Stimulated activated CD8-positive, alpha-beta memory T cell treated with anti-CD3 and anti-CD28 coated beads, Interleukin-15, amount 100 ng/mL, for 24 hours (primary cell): Measurements from ENCODE around the gene MEGF10.
A peak's percentile ranks its signal among the peaks of the same experiment; 100 is the strongest.
"Not testable (repeated sequence)": the region's sequence is repeated elsewhere in the genome, so short reads cannot be mapped to it uniquely, and the experiment has no call there.

Experiments
- DNase-seq: peaks from one replicate; pipeline ENCODE4 v3.0.0-alpha.2; 2020; ENCODE audit warnings: low read depth

Gene MEGF10

DNA sequence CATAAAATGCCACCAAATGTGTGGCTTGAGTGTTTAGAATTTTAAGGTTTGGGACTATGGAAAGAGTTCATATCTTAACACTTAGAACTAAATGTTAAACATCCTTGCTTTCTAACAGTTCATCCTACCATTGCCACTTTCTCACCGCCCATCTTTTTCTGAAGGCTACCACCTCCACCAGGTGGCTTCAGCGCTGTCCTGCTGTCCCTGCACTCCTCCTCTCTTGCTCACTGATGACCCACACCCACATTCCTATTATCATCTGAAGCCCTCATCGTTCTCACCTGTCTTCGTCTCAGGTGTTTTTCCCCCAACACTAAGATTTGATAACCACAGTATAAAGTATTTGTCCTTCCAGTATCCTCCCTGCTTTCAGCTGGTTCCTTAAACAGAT is 7.4 kb downstream of the MEGF10 start:
- DNase-seq: no peak

DNA sequence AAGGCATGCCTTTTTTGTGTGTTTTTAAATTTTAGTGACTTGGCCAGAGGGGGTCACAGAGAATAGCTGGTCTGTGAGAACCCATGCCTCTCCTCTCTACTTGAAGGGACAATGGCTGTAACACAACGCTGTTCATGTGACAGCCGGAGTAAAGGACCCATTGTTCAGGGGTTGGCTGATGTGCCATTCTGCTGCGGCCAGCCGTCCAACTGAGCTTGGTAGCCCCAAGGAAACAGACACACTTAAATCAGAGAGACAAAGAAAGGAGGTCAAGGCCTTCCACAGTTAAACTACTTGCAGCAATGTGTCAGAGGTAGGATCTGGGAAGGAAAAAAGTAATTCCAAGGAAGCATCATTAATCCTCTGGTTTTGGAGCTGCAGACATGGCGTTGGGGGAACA is 8.1 kb downstream of the MEGF10 start:
- no peak for DNase-seq

DNA sequence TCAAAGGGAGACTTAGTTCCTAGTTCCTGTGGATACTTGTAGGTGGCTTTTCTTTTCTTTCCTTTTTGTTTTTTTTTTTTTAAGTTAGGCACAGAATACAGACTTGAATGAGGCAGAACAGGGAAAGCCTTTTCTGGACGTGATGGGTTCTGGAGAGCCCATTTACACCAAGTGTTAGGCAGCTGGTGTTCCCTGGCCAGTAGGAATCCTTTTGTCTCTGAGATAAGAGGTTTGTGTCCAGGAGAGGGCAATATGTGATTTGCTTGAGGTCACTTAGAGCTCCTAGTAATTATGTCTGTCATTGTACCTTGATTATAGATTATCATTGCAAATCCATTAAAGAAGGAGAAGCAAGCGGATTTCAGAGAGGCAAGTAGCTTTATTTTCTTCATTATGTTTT is 9.1 kb downstream of the MEGF10 start:
- no peak for DNase-seq

DNA sequence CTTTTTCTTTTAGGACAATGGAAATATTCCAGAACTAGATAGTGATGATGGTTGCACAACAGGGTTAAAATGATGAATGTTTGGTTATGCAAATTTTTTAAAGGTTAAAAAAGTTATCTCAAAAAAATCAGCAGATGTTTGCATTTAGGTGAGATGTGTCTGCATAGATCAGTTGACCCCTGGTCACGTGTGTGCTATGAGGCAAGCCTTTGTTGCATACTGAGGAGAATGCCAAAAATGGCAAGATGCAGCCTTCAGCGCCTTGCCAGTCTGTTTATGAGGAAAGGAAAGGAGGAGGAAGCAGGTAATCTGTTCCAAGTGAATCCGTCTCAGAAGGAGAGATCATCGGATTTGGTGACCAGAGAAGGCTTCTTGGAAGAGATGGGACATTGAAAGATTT is 11.9 kb downstream of the MEGF10 start:
- DNase-seq: no peak

DNA sequence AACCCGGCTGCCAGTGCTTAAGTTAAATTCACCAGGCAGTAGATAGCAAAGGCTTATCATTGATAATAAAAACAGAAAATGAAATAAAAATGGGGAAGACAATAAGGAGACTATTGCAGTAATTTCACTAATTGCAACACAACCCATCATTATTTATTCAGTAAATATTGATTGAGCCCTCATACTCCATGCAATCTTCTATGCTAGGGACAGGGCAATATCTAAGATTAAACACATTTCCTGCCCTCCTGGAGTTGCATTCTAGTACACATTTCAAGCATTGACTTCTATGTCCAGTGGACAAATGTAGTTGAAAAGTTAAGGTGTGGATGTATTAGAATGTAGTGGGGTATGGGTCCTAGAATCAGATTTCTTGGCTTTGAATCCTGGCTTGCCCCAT is 12.8 kb downstream of the MEGF10 start:
- DNase-seq: no peak

DNA sequence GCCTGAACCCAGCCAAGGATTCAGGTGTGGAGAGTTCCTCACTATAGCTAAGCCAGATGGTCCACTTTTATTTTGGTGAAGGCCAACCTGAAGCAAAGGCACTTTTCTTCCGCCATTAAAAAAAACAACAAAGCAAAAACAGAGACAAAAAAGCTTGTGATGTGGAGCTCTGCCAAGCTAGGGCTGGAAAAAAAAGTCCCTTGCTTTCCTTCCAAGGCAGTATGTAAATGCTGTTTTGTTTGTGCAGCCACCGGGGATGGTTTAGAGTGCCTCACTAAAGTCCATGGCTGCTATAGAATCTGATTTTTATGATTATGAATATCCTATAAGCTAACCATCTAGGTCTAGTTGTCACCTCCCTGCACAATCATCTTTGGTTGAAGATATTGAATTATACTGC is 14.9 kb downstream of the MEGF10 start:
- DNase-seq: no peak

DNA sequence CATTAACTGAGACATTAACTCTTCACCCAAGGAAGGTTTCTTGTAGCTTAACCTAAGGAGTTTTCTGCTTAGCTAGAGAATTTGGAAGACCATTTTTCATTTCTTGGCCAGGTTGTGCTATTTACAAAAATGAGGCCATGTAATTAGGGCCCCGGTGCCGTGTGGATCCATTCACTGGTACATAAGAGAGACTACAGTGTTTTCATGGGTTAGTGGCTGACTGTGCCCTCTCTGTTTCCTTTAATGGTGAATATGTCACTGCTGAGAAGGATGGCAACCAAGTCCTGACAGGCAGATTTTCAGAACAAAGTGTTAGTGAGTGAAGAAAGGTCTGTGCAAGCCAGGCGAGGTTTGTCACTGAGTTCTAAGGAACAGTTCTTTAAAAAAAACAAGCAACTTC is 15.4 kb downstream of the MEGF10 start:
- DNase-seq: no peak

DNA sequence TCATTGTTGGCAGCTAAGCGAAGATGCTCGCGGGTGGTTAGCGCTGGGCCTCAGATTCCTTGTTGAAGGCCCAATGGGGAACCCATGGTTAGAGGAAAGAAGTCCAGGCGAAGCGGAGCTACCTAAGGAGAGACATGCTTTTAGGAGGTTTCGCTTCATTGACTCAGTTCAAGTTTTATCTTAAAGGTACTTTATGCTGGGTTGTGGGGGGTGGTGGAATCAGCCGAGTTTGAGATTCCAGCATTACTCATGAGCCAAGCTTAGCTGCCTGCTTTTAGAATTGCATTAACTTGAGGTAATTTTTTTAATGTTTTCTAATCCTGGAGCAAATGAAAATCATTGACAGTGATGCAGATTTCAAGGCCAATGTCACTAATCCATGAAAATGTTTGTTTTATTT is 16.1 kb downstream of the MEGF10 start:
- DNase-seq: no peak

DNA sequence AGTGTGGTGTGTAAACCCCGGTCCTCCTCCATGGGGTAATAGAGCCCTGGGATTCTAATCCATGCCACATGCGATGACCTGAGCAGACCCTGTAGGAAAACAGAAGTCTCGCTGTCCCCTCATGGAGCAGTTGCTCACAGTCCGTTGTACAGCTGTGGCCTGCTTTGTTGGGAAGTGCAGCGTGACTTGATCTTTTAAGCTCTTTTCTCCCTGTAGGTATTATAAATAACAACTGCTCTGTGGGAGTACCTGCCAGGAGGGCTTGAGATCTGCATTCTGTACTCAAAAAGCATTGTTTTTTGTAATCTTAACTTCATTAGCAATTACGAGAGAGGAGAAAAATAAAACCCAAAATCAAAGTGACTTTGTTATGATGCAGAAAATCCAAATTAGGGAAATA is 17.3 kb downstream of the MEGF10 start:
- DNase-seq: no peak

DNA sequence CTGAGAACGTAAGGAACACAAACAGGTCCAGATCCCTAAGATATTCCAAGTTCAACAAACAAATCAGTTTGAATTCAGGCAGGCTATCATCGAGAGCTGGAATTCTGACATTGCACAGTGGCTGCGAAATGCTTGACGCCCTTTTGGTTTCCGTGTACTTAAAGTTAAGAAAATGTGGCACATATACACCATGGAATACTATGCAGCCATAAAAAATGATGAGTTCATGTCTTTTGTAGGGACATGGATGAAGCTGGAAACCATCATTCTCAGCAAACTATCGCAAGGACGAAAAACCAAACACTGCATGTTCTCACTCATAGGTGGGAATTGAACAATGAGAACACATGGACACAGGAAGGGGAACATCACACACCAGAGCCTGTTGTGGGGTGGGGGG is 17.7 kb downstream of the MEGF10 start:
- not testable (repeated sequence) for DNase-seq

DNA sequence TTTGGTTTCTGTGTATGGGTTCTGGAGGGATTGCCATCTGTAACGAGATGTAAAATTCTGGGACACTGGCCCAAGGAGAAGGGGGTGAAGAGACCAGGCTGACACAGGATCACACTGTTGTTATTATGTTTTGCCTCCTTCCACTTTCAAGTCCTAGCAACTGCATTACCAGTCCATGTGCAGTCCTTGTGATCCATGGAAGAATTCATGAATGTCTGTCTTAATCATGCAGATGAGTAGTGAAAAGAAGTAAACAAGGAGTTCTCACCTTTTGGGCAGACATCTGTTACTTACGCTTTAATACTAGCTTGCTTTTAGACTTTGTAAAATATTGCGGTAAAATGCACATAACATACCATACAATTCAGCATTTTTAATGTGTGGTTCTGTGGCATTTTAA is 18.3 kb downstream of the MEGF10 start:
- no peak for DNase-seq

DNA sequence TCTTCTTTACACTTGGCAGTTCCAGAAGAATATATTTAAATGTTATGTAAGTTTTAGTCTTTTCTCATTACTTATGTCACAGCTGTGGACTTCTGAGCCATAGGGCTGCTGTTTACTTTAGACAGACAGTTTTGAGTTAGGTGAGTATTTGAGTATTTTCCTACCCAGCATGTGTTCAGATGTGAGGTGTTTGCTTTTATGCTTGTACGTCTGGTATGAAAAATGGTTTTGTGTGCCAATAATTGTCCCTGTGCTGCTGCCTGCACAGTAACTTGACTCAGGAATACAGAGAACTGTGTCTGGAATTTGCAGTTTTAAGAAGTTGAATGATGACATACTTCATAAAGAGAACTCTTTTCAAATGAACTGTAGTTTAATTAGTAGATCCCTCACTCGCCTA is 20.8 kb downstream of the MEGF10 start:
- no peak for DNase-seq

DNA sequence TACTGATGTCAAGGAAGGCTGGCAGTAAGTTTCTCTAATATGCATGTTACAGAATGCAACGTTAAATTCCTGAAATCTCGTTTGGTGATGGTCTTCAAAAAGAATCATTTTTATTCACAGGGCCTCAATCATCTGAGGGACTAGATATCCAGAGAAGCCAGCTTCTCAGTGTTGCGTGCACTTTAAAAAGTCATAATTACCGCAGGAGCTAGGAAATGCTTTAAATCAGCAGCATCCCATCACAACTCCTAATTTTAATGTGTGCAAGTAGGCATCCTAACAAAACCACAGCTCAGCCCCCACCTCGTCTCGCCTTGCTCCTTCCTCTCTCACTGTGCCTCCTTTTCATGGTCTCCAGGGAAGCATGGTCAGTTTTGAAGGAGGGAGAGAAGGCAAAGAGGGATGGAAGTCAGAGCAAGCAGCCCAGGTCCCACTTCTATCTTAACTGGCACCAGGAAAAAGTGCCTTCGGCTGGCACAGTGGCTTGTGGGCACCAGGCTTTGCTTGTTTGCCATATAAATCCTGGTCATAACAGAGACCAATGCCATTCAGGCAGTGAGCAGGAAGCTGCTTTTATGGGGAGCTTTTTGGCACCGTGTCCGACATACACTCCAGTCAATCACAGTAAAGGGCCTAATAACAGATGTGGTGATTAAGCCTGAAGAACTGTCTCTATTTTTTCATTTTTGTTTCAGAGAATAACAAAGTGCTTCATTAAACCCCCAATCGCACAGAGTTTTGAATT is 21.4 kb downstream of the MEGF10 start:
- DNase-seq: no peak

DNA sequence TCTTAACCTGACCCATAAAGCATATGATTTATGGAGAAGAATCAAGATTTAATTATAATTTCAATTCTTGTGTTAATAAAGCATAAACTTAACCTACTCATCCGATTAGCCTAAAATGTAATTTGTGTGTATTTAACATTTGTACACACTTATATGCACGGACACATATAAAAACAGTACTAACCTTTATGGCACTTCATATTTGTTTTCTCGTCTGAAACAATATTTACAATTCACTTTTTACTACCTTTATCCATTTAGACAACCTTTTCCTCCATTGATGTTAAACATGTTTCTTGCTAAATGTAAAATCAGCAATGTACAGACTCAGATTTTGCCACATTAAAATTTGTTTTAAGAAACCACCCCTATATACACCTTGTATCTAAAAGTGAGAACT is 22.8 kb downstream of the MEGF10 start:
- no peak for DNase-seq

DNA sequence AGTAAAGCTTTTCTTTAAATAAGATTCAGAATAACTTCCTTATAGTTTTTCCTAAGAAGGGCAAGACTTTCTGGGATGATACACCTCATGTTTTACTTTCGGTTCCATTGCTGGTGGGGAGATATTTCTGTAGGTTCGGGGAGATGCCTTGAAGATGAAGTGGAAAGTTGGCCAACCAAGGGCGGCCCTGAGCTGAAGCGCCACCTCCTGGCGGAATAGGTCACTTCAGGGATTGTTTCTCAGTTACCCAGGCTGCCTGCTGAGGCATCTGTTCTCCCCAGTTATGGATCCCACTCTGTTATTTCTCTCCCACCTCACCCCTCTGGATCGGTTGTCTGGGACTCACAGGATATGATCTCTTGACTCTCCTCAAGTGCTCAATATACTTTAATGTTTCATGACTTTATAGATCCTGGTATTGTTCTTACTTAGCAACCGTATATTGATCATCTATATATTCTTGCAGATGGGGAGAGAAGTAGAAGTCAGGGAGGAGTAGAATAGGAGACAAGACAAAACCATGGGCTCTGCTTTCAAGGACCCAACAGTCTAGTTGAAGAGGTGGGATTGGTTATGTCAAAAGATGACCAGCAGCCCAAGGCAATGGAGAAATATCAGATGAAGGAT is 23.4 kb downstream of the MEGF10 start:
- peak; percentile 40 for DNase-seq

DNA sequence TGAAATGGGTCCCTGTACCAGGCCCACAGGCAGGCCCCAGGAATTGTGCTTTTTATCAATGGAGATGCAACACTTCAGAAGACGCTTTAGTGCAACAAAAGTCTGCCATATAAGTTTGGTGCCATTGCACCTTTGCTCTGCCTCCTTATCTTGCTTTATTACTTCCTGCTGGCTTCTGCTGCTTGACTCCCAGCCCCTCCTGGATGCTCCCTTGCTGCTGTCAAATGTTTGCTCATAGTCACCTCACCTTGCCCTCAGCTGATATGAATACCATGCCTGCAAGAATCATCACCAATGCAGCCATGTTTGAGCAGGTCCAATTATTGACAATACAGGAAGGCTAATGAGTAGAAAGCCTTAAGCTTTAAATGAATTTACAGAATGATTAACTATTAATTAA is 25.4 kb downstream of the MEGF10 start:
- DNase-seq: no peak

DNA sequence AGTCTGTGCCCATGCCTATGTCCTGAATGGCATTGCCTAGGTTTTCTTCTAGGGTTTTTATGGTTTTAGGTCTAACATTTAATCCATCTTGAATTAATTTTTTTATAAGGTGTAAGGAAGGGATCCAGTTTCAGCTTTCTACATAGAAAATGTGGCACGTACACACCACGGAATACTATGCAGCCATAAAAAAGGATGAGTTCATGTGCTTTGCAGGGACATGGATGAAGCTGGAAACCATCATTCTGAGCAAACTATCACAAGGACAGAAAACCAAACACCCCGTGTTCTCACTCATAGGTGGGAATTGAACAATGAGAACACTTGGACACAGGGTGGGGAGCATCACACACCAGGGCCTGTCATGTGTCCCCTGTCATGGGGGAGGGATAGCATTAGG is 26.8 kb downstream of the MEGF10 start:
- not testable (repeated sequence) for DNase-seq

DNA sequence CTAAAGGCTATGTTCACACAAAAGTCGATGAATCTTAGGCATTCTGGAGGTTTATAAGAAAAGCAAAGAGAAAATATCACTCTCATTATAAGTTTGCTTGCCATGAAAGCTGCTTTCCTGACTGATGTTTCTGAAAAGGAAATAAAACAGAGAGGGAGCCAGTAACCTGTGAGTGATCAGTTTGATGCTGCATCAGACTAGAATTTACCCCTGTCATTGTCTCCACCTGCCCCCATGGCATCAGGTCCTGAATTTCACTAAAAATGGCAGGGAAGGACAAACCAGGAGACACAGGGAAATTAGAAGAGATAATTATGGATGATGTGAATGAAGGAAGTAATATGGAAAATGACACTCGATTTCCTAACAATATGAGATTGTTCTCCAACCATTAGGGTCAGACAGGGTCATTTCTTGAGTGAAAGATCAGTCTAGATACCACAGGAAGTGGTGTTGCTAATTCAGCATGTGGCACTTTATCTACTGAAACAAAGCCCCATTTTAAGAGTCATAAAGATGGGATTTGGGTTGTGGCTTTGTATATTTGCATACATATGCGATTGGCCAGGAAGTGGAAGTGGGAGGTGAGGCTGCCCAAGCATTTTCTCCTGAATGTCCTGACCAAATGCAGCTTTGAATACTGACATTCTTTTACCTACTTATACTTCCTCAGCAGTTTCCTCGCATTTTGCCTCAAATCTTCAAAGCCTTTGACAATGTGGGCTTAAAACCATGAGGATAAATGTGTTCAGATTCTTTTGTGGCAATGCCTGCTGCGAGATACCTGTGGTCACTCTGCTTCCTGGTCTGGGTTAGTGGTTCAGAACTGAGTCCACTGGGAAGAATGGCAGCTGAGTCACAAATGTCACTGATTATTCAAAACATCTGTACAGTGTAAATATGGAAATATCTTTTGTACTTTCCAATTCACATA is 29.7 kb downstream of the MEGF10 start:
- no peak for DNase-seq

DNA sequence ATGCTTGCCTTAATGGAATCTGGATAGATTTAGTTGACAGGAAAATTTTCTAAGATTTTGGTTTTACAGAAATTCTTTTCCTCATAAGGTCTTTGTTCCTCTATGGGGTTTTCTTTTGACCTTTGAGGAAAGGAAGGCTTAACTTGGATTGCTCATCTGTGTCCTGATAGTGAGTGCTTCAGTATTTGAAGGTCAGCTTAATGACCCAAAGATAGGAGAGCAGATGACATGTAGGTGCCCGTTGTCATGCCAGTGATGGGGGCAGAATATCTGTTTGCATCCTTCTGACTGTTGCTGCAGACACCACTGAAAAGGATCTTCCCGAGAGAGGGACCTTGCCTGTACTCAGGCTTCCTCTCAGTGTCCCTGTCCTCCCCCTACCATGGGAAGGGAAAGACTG is 30.9 kb downstream of the MEGF10 start:
- no peak for DNase-seq

DNA sequence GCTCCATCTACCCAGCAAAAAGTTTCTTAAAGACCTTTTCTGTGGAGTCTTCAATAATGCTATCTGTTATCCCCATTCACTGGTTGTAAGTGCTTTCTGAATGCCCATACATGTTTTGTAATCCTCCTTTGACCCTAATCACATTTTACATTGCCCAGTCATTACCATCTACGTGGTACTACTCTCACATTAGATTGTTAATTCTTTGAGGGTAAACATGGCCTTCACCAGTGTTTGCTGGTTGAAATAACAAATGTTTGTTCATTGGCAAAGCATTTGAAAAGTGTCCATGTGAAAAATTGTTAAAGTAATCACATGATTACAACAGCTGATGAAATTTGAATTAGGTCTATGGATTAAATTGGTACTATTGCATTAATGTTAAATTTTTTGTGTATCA is 31.8 kb downstream of the MEGF10 start:
- no peak for DNase-seq

DNA sequence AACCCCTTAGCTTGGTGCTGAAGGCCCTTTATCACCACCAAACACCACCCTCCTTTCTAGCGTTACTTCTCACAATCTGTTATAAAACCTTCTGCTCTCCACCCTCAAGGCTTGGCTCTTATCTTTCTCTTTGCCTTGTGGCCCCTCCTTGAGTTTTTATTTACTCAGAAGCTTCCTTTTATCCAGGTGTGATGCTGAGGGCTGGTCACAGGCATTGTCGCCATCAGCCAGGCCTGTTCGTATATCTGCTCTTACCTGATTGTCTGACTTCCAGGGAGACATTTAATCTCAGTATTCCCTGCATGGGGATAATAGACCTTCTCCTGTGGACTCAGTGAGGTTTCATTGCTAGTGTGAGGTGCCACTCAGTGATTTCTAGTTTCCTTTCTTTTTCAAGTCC is 34.2 kb downstream of the MEGF10 start:
- no peak for DNase-seq

DNA sequence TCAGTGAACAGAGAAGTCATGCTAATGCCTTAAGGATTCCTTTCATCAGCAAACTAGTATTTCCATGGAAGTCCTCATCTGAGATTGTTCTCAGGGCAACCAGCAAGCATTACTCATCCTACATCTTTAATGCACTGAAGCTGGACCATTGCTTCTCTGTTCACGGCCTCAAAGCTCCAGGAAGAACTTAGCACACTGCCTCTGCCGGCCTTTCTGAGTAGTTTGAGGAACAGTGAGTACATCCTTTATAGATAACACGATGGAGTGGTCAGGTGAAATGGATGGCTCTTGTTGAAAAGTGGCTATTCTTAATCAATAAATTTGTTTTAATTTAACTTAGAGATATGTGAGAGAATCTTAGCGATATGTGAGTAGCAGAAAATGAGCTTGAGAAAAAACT is 35.8 kb downstream of the MEGF10 start:
- no peak for DNase-seq
